Vagina (tissue), 2 donors: ENCODE measurements around the gene PIGV. TPM values are rescaled to one million over a fixed set of nuclear protein-coding genes. Genes with fewer than 3 reads are reported as not detected.
"Not testable (repeated sequence)": the region's sequence is repeated elsewhere in the genome, so short reads cannot be mapped to it uniquely, and the experiment has no call there.

ENCODE experiments used
- DNase-seq, 2 donors: peaks; one replicate each; pipeline ENCODE4 v3.0.0-alpha.2; 2017; ENCODE audit errors: extremely low spot score in 2 of 2
- H3K27ac ChIP-seq: fragments of 200-600 bp; sonication (generic); one replicate; pipeline ENCODE4 v1.5.1; 2019
- H3K27me3 ChIP-seq: fragments of 200-600 bp; sonication (generic); one replicate; pipeline ENCODE4 v1.5.1; 2019
- H3K36me3 ChIP-seq, 2 donors: fragments of 200-600 bp; sonication (generic); one replicate each; pipeline ENCODE4 v1.5.1; 2017 to 2019
- H3K4me1 ChIP-seq: fragments of 200-600 bp; sonication (generic); one replicate; pipeline ENCODE4 v1.5.1; 2019
- H3K4me3 ChIP-seq, 2 donors: fragments of 200-600 bp; sonication (generic); 1 replicate in 1 of 2; 2 replicates in 1 of 2; pipeline ENCODE4 v1.5.1; 2016 to 2019
- H3K9me3 ChIP-seq: fragments of 200-600 bp; sonication (generic); one replicate; pipeline ENCODE4 v1.5.1; 2019
- POLR2A ChIP-seq, 2 donors: fragments of 450-650 bp; IDR thresholded peaks; one replicate each; pipeline ENCODE4 v1.6.1; 2017; ENCODE audit warnings: antibody characterized with exemption in 2 of 2, mild to moderate bottlenecking in 2 of 2, moderate library complexity in 2 of 2
- POLR2AphosphoS5 ChIP-seq, 2 donors: sonication (generic); formaldehyde crosslinking; IDR thresholded peaks; one replicate each; pipeline ENCODE4 v1.9.0; 2017; ENCODE audit warnings: antibody characterized with exemption in 2 of 2, mild to moderate bottlenecking in 2 of 2, low read depth in 1 of 2; ENCODE audit not compliant: insufficient read depth in 1 of 2
- intact Hi-C: fragments of 100-400 bp; cut with DNase I; formaldehyde crosslinking; loops from one replicate; pipeline ENCODE4 v1.15.1; 2023
- total RNA-seq: library from RNA; depleted of rRNA; stranded (reverse); fragments of >200 nt; gene quantifications from one replicate; pipeline ENCODE4 v1.2.3, GENCODE V29; 2016
- TF ChIP-seq, protein P1 (sequence below), 3 experiments: fragments of 450-650 bp in 2 of 3; fragments of 200-600 bp in 1 of 3; sonication (generic) in 1 of 3; IDR thresholded peaks; one replicate each; pipeline ENCODE4 v1.5.1; 2017 to 2019; ENCODE audit warnings: antibody characterized with exemption in 3 of 3, mild to moderate bottlenecking in 2 of 3, moderate library complexity in 2 of 3

Gene PIGV
- total RNA-seq, 1 donor from 2014 or later, result 8.1 TPM

DNA sequence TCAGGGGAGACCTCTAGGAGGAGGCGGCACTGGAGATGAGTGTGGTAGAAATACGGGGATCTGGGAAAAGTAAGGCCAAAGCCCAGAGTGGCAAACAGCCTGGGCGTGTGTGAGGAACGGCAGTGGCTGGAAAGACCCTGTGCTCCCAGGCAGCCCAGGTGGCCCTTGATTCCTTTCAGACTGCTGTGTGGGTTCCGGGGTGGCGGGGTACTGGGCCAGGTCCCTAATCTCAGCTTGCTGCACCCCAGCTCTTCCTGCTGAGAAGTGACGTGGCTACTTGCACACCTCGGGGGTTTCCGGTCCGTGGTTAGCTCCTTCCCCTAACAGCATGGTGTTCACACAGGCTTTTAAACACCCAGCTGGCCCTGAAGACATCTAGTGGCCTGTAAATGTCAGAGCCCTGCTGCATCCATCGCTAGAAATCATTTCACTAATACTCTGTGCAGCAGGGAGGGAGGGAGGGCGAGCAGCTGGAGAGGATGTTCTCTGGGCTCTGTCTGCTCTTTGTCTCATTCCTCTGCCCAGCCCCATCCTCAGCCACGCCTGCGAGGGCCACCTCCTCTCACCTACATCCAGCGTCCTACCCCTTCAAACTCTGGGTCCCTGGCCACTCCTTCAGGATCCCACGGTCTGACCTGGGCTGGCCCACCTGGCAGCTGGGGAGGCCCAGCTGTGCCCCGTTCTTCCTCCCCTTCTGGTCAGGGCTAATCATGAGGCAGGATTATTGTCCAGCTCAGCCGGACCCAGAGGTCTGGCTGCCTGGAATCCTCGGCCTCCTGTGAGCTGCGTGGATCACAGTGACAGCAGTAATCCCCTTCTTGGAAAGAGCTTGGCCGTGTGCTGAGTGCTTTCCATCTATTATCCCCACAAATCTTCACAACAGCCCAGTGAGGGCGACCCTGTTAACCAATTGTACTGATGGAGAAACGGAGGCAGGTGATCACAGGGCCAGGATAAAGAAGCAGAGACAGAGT lies 46.0 kb downstream of the PIGV start:
- no peak for DNase-seq
- no peaks in the 10 kb centered on the region for H3K9me3 ChIP-seq
- H3K27ac ChIP-seq, result peak overlapping the region; percentile 44
- intact Hi-C loops, result no loop called here
- no peaks in the 10 kb centered on the region for H3K27me3 ChIP-seq
- TF ChIP-seq, protein P1, sequence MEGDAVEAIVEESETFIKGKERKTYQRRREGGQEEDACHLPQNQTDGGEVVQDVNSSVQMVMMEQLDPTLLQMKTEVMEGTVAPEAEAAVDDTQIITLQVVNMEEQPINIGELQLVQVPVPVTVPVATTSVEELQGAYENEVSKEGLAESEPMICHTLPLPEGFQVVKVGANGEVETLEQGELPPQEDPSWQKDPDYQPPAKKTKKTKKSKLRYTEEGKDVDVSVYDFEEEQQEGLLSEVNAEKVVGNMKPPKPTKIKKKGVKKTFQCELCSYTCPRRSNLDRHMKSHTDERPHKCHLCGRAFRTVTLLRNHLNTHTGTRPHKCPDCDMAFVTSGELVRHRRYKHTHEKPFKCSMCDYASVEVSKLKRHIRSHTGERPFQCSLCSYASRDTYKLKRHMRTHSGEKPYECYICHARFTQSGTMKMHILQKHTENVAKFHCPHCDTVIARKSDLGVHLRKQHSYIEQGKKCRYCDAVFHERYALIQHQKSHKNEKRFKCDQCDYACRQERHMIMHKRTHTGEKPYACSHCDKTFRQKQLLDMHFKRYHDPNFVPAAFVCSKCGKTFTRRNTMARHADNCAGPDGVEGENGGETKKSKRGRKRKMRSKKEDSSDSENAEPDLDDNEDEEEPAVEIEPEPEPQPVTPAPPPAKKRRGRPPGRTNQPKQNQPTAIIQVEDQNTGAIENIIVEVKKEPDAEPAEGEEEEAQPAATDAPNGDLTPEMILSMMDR (IDR thresholded peaks at IDR 0.05), result no peak
- peaks cover 19% of the 10 kb centered on the region for H3K4me1 ChIP-seq
- peaks cover 0 to 40% of the 10 kb centered on the region in 2 donors for H3K36me3 ChIP-seq
- H3K4me3 ChIP-seq, result no peak overlapping the region

DNA sequence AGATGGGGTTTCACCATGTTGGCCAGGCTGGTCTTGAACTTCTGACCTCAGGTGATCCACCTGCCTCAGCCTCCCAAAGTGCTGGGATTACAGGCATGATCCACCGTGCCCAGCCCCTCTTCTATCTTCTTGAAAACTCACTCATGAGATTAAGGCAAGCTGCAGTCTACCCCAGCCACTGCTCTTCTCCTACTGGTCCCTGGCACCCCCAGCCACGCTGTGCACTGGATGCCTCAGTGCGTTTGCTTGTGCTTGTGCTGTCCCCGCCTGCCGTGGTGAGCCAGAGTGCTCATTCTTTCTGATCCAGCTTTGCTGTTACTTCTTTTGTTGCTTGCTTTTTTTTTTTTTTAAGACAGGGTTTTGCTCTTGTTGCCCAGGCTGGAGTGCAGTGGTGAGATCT lies 49.9 kb downstream of the PIGV start:
- H3K4me3 ChIP-seq, H3K27me3 ChIP-seq, H3K4me1 ChIP-seq, H3K27ac ChIP-seq, intact Hi-C loops, DNase-seq, H3K9me3 ChIP-seq: not testable (repeated sequence)
- H3K36me3 ChIP-seq, result peaks cover 0 to 60% of the 10 kb centered on the region in 2 donors

- TF ChIP-seq, protein P1 (IDR thresholded peaks at IDR 0.05), result no peak
- TF ChIP-seq POLR2A (IDR thresholded peaks at IDR 0.05) (no peak), POLR2AphosphoS5 (IDR thresholded peaks at IDR 0.05; ENCODE audit: insufficient read depth in 1 of 2, low read depth in 1 of 2) (no peak)
- H3K27me3 ChIP-seq, result no peaks in the 10 kb centered on the region
- no peak overlapping the region for H3K27ac ChIP-seq
- H3K36me3 ChIP-seq, result peaks cover 0 to 61% of the 10 kb centered on the region in 2 donors
- no peaks in the 10 kb centered on the region for H3K4me1 ChIP-seq
- no peaks in the 10 kb centered on the region for H3K9me3 ChIP-seq
- intact Hi-C loops, result no loop called here
- no peak for DNase-seq
- no peak overlapping the region for H3K4me3 ChIP-seq
These were observed 51.0 kb downstream of the PIGV start for GRCh38 chr1:26838474-26839338.

DNA sequence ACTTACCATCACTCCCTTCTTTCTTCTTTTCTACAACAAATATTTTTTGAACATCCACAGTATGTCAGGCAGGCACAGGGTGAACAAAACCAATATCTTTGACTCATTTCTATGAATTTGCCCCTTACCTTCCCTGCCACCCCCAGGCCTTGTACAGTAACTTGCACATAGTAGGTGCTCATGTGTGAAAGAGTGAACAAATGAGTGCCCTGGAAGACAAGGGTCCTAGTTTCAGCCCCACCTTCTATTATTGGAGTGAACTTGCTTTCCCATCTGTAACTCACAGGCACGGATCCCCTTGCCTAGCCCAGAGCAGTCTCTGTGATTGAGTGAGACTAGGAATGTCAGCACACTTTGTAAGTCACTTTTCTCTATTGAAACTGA lies 51.6 kb downstream of the PIGV start:
- Histone ChIP-seq H3K36me3 (peaks cover 0 to 58% of the 10 kb centered on the region in 2 donors), H3K27ac (no peak overlapping the region)
- intact Hi-C loops, result no loop called here

GRCh38 chr1:26839779-26840178 lies 52.0 kb downstream of the PIGV start:
- peaks cover 0 to 54% of the 10 kb centered on the region in 2 donors for H3K36me3 ChIP-seq

More for the DNA sequence above, 51.6 kb downstream of the PIGV start:
- H3K27me3 ChIP-seq, result no peaks in the 10 kb centered on the region
- DNase-seq, result no peak
- no peaks in the 10 kb centered on the region for H3K9me3 ChIP-seq
- TF ChIP-seq, protein P1 (IDR thresholded peaks at IDR 0.05), result no peak
- TF ChIP-seq POLR2AphosphoS5 (IDR thresholded peaks at IDR 0.05; ENCODE audit: insufficient read depth in 1 of 2, low read depth in 1 of 2) (no peak), POLR2A (IDR thresholded peaks at IDR 0.05) (no peak)
- H3K4me3 ChIP-seq, result no peak overlapping the region
- no peaks in the 10 kb centered on the region for H3K4me1 ChIP-seq

More at GRCh38 chr1:26839779-26840178, 52.0 kb downstream of the PIGV start:
- TF ChIP-seq POLR2AphosphoS5 (IDR thresholded peaks at IDR 0.05; ENCODE audit: insufficient read depth in 1 of 2, low read depth in 1 of 2) (no peak), POLR2A (IDR thresholded peaks at IDR 0.05) (no peak)
- TF ChIP-seq, protein P1 (IDR thresholded peaks at IDR 0.05), result no peak
- intact Hi-C loops, result no loop called here
- no peak for DNase-seq
- H3K4me3 ChIP-seq, result no peak overlapping the region
- no peak overlapping the region for H3K27ac ChIP-seq
- H3K27me3 ChIP-seq, result no peaks in the 10 kb centered on the region
- H3K4me1 ChIP-seq, result no peaks in the 10 kb centered on the region
- H3K9me3 ChIP-seq, result no peaks in the 10 kb centered on the region
